H1 (cell line): ENCODE data around the gene OR3A2. TPM values are rescaled to one million over a fixed set of nuclear protein-coding genes. Genes with fewer than 3 reads are reported as not detected.

Experiments
- CEBPB ChIP-seq: IDR thresholded peaks from 2 replicates; pipeline ENCODE4 v1.6.1; 2012; ENCODE audit warnings: low read depth, low read length
- CHD2 ChIP-seq: IDR thresholded peaks from 2 replicates; pipeline ENCODE4 v1.6.1; 2012; ENCODE audit warnings: low read length, improper control_type of control experiment
- JUND ChIP-seq: IDR thresholded peaks from 2 replicates; pipeline ENCODE4 v1.6.1; 2011; ENCODE audit warnings: mild to moderate bottlenecking, improper control_type of control experiment, low read length
- KDM5A ChIP-seq: fragments of 200-600 bp; IDR thresholded peaks from 2 replicates; pipeline ENCODE4 v1.7.1; 2012; ENCODE audit warnings: mild to moderate bottlenecking, low read length, inconsistent platforms, mixed read lengths
- RFX5 ChIP-seq: IDR thresholded peaks from 2 replicates; pipeline ENCODE4 v1.6.1; 2011; ENCODE audit warnings: low read depth, low read length, improper control_type of control experiment, borderline replicate concordance
- SP1 ChIP-seq: IDR thresholded peaks from 2 replicates; pipeline ENCODE4 v1.6.1; 2011; ENCODE audit warnings: low read depth, low read length
- SUZ12 ChIP-seq: fragments of 200-600 bp; sonication (generic); IDR thresholded peaks from 2 replicates; pipeline ENCODE4 v1.6.1; 2012; ENCODE audit warnings: mild to moderate bottlenecking, inconsistent platforms, low read length, moderate library complexity, mixed read lengths
- TAF7 ChIP-seq: optimal IDR thresholded peaks from 2 replicates; pipeline ENCODE3; 2011; ENCODE audit warnings: low read depth, mild to moderate bottlenecking, inconsistent platforms, low read length, moderate library complexity, borderline replicate concordance
- polyA plus RNA-seq, 7 experiments: library from polyadenylated mRNA; depleted of rRNA in 3 of 7; stranded (reverse) in 5 of 7; unstranded in 2 of 7; fragments of >200 nt in 5 of 7; fragments of 200-250 nt in 2 of 7; gene quantifications; 1 replicate in 5 of 7; 2 replicates in 1 of 7; 4 replicates in 1 of 7; pipeline versions ENCODE4 v1.2.1 to v1.2.3, GENCODE V29; 2011 to 2013; ENCODE audit warnings: missing spikeins in 2 of 7, mixed read lengths in 2 of 7
- total RNA-seq: library from RNA; stranded (reverse); fragmentation: NEBNext Ultra II Directional; extraction: Animal tissue kit (Norgen Biotek cat#: 25700); gene quantifications from 2 replicates; pipeline ENCODE4 v1.2.1, GENCODE V29; 2021
- TF ChIP-seq, protein P1 (sequence below): IDR thresholded peaks from 2 replicates; pipeline ENCODE4 v1.6.1; 2012; ENCODE audit warnings: low read length, inconsistent platforms

OR3A2 gene
- total and polyA plus RNA-seq, 2 of the 8 experiments (the other 6 are each of a cell fraction or from before 2014, with no cell fraction given) = not detected

DNA sequence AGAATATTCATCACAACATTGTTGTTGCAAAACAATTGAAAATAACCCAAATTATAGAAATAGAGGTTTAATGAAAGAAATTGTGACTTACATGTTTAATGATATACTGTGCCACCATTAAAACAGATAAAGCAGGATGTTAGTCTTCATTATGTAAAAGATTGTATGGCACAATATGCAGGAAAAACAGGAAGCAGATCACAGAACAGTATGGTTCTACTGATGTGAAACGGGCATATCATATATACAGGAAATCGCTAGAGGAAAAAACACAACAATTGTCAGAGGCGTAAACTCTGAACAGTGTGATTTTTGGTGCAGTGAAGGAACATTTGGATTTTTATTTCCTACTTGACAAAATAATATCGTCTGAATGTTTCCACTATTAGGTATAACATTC is 110.0 kb downstream of the OR3A2 start (continued):
- TF ChIP-seq, protein P1, sequence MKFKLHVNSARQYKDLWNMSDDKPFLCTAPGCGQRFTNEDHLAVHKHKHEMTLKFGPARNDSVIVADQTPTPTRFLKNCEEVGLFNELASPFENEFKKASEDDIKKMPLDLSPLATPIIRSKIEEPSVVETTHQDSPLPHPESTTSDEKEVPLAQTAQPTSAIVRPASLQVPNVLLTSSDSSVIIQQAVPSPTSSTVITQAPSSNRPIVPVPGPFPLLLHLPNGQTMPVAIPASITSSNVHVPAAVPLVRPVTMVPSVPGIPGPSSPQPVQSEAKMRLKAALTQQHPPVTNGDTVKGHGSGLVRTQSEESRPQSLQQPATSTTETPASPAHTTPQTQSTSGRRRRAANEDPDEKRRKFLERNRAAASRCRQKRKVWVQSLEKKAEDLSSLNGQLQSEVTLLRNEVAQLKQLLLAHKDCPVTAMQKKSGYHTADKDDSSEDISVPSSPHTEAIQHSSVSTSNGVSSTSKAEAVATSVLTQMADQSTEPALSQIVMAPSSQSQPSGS = no peak
- TF ChIP-seq SUZ12 (no peak), CHD2 (no peak), RFX5 (no peak), CEBPB (no peak), JUND (no peak), TAF7 (no peak), SP1 (no peak), KDM5A (no peak)
